IPS-20b (cell line): ENCODE results near the gene TAL1.
A peak's percentile ranks its signal among the peaks of the same experiment; 100 is the strongest.

Experiments used
- H3K27ac ChIP-seq: one replicate; pipeline ENCODE4 v1.5.1; 2013; ENCODE audit warnings: low read length
- H3K27me3 ChIP-seq: 2 replicates; pipeline ENCODE4 v1.6.1; 2013; ENCODE audit warnings: mild to moderate bottlenecking, low read length, inconsistent platforms; ENCODE audit not compliant: insufficient read depth
- H3K36me3 ChIP-seq: 2 replicates; pipeline ENCODE4 v1.6.1; 2013; ENCODE audit warnings: low read depth, mild to moderate bottlenecking, inconsistent platforms, low read length, moderate library complexity; ENCODE audit not compliant: insufficient read depth
- H3K4me1 ChIP-seq: 2 replicates; pipeline ENCODE4 v1.6.1; 2013; ENCODE audit warnings: mild to moderate bottlenecking, control low read depth, inconsistent platforms, low read length, moderate library complexity; ENCODE audit not compliant: insufficient read depth
- H3K4me3 ChIP-seq: 2 replicates; pipeline ENCODE4 v1.5.1; 2013; ENCODE audit warnings: mild to moderate bottlenecking, low read length, inconsistent platforms
- H3K9ac ChIP-seq: 2 replicates; pipeline ENCODE4 v1.6.1; 2013; ENCODE audit warnings: low read depth, mild to moderate bottlenecking, inconsistent platforms, low read length, moderate library complexity
- H3K9me3 ChIP-seq: 2 replicates; pipeline ENCODE4 v1.6.1; 2013; ENCODE audit warnings: mild to moderate bottlenecking, low read depth, low read length, inconsistent platforms; ENCODE audit not compliant: insufficient read depth

The TAL1 gene

DNA sequence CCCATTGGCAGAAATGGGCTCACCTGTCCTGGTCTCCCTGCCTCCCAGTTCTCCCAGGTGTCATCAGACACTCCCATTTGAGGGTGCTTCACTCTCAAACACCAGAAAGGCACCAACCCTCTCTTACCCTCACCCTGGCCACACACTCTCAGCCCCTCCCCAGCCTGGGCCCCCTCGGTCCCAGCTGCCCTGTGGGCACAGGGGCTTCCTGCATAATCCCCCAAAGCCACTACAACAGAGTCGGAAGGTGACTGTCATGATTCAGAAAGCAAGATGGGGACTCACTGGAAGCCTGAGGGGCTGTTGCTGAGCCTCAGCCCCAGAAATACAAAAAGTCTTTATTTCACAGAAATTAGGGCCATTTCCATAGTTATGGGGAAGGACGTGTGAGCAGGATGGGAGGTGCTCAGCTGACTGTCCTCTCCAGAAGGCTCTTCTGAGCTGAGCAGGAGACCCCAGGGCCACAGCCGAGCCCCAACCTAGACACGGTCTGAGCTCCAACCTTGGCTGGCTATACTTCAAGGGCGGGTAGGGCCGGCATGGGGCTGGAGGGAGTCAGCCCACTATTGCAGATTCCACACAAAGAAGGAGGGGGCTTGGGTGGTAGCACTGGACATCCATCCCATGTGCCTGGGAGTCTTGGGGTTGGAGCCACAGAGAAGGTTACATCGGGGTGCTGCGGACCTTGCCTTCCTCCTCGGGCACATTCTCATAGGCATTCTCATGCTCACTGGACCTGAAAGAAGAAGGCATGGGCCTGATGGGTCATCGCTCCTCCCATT lies 48.5 kb downstream of the TAL1 start:
- no peak overlapping the region for H3K27ac ChIP-seq
- no peaks in the 10 kb centered on the region for H3K36me3 ChIP-seq
- no peak overlapping the region for H3K4me3 ChIP-seq
- H3K9ac ChIP-seq, result no peak overlapping the region
- peaks cover 27% of the 10 kb centered on the region for H3K27me3 ChIP-seq
- no peaks in the 10 kb centered on the region for H3K4me1 ChIP-seq
- no peaks in the 10 kb centered on the region for H3K9me3 ChIP-seq

DNA sequence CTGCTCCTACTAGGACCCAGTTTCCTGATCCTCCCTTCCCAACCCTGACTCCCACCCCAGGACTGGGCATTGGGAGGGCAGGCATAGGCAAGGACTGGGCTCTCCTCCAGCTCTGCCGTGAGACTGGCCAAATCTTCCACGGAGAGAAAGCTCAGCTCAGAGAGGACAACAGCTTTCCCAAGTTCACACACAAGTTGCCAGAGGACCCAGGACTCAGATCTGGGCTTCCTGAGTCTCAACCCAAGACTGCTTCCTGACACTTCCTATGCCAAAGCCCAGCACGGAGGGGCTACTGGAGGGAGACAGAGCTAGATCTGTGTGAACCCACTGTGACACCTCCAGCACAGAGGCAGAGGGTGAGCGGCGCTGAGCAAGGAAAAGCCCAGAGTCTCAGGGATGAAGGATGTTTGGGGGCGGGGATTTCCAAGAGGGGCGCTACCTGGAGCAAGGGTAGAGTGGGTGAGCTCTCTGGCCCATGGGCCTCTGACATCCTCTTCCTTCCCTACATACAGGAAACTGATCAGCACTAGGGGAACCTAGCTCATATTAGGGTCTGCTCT lies 49.3 kb downstream of the TAL1 start:
- Histone ChIP-seq H3K4me3 (no peak overlapping the region), H3K27me3 (peaks cover 27% of the 10 kb centered on the region), H3K36me3 (no peaks in the 10 kb centered on the region), H3K9me3 (no peaks in the 10 kb centered on the region), H3K9ac (no peak overlapping the region), H3K4me1 (no peaks in the 10 kb centered on the region), H3K27ac (no peak overlapping the region)

DNA sequence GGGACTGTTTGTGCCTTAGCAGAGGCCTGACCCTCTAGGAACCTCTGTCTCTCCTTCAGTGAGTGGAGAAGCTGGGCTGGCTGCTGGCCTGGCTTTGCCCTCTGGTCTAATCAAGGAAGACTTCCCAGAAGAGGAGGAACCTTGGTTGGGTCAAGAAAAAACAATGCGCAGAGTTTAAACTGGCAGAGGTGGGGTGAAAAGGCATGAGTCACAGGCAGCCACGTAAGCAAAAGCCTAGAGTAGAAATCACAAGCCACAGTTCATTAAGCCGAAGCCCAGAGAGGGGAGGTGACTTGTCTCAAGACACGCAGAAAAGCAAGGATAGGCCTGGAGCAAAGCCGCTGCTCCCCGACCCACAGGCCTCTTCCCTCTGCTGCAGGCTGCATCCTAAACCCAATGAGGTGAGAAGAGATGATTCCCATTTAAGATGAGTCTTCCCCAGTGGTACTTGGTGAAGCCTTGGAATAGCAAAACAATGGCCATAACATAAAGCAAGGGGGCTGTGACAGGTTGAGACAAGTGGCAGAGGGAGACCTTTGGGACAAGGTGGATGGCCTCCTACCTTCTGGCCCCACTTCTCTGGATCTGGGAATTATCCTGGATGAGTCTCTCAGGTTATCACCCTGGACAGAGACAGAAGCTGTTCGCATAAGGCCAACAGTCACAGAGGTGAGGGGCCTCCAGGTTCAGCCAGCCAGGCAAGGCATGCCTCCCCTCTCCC lies 49.9 kb downstream of the TAL1 start:
- Histone ChIP-seq H3K36me3 (no peaks in the 10 kb centered on the region), H3K4me3 (no peak overlapping the region), H3K9me3 (no peaks in the 10 kb centered on the region), H3K4me1 (no peaks in the 10 kb centered on the region), H3K27me3 (peaks cover 27% of the 10 kb centered on the region), H3K9ac (no peak overlapping the region), H3K27ac (no peak overlapping the region)

DNA sequence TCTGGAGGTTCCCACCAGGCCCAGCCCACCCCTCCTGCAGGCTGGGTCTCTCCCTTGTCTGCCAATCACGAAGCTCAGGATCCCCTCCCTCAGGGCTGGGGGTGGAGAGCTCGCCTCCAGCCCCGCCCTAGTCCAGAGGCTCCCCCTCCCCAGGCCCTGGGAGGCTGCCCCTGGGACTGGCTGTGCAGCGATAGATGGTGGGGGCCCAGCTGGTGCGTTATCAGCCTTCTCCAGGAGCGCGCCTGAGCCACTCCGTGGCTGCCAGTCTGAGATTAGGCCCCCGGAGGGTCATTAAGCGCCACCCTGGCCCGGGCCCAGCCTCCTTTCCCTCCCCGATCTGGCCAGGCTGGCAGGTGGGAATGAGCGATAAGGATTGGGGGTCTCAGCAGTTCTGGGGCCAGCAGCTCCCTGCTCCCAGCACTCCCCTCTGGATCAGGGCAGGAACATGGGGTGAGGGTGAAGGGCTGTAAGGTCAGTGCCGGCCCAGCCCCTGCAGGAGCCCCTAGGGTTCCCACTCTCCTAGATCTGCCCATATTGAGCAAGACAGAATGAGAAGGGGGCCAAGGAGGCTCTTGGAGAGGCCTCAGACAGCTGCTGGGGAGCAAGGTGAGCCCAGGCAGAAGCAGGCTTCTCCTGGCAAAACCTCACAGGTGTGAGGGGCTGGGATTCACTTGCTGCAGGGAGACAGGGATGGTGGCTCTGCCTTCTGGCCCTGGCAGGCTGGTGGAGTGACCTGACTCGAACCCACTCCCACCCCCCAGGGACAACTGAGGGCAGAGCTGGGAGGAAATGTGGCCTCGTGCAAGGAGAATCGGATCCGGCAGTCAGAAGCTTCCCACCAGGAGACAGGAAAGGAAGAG lies 50.7 kb downstream of the TAL1 start:
- no peaks in the 10 kb centered on the region for H3K9me3 ChIP-seq
- no peaks in the 10 kb centered on the region for H3K4me1 ChIP-seq
- peaks cover 27% of the 10 kb centered on the region for H3K27me3 ChIP-seq
- no peak overlapping the region for H3K27ac ChIP-seq
- no peaks in the 10 kb centered on the region for H3K36me3 ChIP-seq
- no peak overlapping the region for H3K4me3 ChIP-seq
- H3K9ac ChIP-seq, result no peak overlapping the region

DNA sequence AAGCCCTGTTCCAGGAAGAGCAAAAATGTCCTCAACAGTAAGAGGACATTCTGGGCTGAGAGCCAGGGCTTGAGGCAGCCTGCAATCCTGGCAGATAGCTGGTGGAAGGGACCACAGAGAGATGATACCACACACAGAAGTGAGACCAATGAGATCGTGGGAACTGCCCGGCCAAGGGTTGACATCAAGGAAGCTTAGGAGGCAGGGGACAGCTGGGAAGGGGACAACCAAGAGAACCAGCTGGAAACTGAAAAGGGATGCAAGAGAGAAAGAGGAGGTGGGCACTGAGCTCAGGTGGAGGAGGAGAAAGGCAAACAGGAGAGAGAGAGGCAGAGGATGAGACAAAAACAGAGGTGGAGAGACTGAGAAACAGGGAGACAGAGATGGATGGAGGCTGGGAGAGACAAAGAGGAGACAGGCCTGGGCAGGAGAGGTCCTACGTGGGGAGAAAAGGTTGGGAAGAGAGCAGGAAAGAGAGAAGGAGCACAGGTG lies 51.4 kb downstream of the TAL1 start:
- Histone ChIP-seq H3K9me3 (no peaks in the 10 kb centered on the region), H3K27me3 (peaks cover 27% of the 10 kb centered on the region), H3K36me3 (no peaks in the 10 kb centered on the region), H3K4me1 (no peaks in the 10 kb centered on the region), H3K27ac (no peak overlapping the region), H3K4me3 (no peak overlapping the region), H3K9ac (no peak overlapping the region)

DNA sequence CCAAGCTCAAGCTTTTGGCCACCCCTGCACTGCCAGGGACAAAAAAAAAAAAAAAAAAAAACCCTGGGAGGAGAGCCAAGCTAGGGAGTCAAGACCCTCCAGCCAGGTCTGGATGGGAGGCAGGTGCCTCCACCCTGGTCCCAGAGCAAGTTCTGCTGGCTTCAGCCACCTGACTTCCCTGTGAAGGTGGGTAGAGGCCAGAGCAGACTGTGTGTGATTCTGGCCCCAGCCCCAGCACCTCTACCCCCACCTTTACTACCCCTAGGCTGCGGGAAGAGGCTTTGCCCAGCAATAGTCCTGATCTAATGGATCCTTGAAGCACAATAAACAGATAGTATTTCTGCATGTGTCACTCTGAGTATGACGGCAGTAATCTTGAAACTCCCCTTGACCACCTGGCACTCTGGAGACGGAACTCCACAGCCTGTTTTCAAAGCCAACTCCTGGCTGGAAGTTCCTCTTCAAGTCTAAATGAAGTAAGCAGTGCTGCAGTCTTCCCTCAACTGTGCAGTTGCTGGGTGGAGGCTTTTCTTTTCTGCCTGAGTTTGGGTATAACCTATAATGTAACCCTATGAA lies 51.9 kb downstream of the TAL1 start:
- H3K4me1 ChIP-seq, result no peaks in the 10 kb centered on the region
- H3K27me3 ChIP-seq, result peaks cover 27% of the 10 kb centered on the region
- peak overlapping the region; percentile 66; the same call in 1 of the 2 replicates for H3K4me3 ChIP-seq
- no peaks in the 10 kb centered on the region for H3K9me3 ChIP-seq
- no peak overlapping the region for H3K9ac ChIP-seq
- no peaks in the 10 kb centered on the region for H3K36me3 ChIP-seq
- H3K27ac ChIP-seq, result no peak overlapping the region

DNA sequence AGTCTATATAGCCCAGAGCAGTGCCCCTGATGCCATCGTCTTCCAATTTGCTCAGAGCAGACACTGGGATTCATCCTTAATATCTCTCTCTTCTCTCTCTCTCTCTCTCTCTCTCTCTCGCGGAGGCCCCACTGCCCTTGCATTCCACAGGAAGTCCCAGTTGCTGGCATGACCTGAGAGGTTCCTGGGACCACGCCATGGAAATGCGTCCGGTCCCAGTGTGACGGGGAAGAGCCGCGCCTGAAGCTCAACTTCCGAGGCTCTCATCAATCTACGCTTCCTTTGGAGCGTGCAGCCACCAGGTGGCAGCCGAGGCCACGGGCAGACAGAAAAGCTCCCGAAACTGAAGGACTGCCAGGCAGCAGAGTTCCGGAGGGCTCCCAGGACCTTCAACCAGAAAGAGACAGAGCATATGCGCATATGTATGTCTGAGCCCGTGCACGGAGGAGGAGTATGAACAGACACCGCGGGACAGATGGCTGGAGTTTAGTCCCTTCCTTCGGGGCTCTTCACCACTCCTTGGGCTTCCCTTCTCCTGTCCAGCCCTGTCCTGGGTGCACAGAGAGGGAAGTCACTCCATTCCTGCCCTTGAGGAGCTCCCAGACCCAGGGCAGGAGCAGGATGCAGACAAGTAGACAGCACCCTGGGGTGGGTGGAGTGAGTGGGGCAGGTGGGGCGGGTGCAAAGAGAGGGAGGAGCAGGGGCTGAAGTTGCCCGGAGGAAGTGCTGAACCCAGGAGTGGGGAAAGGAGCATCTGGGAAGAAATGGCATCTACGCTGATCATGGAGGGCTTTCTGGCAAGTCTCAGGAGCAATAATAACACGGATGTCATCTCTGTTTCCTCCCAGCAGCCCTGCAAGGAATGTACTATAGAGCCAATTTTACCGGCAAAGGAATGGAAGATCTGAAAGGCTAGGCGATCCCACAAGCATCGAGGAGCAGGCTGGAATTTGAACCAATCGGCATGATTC lies 52.7 kb downstream of the TAL1 start:
- Histone ChIP-seq H3K4me1 (no peaks in the 10 kb centered on the region), H3K9ac (peak overlapping the region; percentile 60; the same call in 1 of the 2 replicates), H3K27me3 (peaks cover 27% of the 10 kb centered on the region), H3K36me3 (no peaks in the 10 kb centered on the region), H3K27ac (no peak overlapping the region), H3K9me3 (no peaks in the 10 kb centered on the region), H3K4me3 (peak overlapping the region; percentile 66)

DNA sequence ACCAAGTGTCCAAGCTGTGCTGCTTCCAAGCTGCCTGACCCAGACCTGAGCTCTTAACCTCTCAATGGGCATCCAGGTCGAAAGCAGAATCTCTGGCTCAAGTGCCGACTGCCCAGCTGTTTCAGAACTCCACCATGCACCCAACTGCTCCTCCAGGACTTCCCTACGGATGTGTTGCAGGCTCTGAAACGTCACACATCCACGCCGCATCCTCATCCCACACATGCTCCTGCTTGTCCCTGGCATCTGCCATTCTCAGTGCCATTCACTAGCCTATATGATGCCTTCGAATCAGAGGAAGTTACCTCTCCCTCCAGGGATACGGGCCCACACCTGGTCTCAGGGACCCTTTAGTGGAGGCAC lies 53.4 kb downstream of the TAL1 start:
- Histone ChIP-seq H3K9ac (peak overlapping the region; percentile 46; the same call in 1 of the 2 replicates), H3K4me3 (peak overlapping the region; percentile 66), H3K9me3 (no peaks in the 10 kb centered on the region), H3K27ac (no peak overlapping the region), H3K4me1 (no peaks in the 10 kb centered on the region), H3K27me3 (peaks cover 27% of the 10 kb centered on the region), H3K36me3 (no peaks in the 10 kb centered on the region)

DNA sequence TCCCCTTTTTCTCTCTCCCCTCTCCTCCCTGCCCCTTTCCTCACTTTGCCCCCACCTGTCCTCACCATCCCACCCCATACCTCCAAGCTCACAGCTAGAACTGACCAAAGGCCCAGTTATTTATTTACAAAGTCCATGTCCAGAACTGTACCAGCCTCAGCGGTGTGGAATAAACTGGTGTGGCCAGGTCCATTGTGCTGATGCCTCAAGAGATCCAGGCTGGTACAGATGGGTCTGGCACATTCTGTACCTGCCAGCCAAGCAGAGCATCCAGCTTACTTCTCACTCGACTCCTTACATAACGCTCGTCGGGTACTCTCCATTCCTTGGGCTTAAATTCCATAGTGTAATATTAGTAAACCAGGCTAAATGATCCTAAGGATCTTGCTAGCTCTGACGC lies 54.0 kb downstream of the TAL1 start:
- Histone ChIP-seq H3K9ac (no peak overlapping the region), H3K4me3 (no peak overlapping the region), H3K27ac (no peak overlapping the region), H3K4me1 (no peaks in the 10 kb centered on the region), H3K9me3 (no peaks in the 10 kb centered on the region), H3K36me3 (no peaks in the 10 kb centered on the region), H3K27me3 (peaks cover 27% of the 10 kb centered on the region)

DNA sequence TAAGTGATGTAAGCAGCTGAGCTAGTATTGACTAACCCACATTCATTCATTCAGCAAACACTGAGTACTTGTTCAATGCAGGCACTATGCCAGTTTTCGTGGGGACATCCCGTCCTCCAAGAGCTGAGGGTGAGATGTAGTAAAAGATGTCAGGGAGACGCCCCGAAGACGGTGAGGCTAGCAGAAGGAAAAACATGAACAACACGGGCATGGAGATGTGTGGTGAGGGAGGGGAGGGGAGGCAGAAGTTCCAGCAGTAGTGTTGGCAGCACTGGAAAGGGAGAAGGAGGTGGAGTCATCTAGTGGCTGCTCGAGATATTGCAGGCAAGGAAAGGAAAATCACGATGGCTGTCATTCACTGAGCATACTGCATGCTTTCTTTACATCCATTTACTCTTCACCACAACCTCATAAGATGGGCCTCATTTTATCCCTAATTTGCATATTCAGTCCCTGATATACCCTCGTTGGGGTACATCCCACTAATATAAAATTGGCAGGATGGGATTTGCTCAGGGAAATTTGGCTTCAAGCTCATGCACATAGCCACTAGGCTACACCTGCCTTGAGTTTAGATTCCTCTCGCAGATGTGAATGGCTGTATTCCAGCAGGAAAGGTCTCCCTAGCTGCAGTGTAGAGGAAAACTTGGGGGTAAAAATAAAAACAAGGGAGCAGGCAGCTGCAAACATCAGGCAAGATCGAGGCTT lies 56.6 kb downstream of the TAL1 start:
- no peak overlapping the region for H3K27ac ChIP-seq
- peaks cover 12% of the 10 kb centered on the region for H3K27me3 ChIP-seq
- no peak overlapping the region for H3K9ac ChIP-seq
- no peaks in the 10 kb centered on the region for H3K36me3 ChIP-seq
- H3K4me3 ChIP-seq, result no peak overlapping the region
- no peaks in the 10 kb centered on the region for H3K4me1 ChIP-seq
- H3K9me3 ChIP-seq, result no peaks in the 10 kb centered on the region
